Pancreas (tissue), 10 donors: ENCODE results near the gene FN1. TPM values are rescaled to one million over a fixed set of nuclear protein-coding genes. Genes with fewer than 3 reads are reported as not detected.

Experiments used
- ATAC-seq, 4 donors: fragments of 200-7000 bp; cut with Tn5 transposase; one replicate each; pipeline versions ENCODE4 v1.8.0 to v1.9.1; 2020; ENCODE audit warnings: mild to moderate bottlenecking in 4 of 4, moderate library complexity in 4 of 4
- DNase-seq, 6 donors: peaks; one replicate each; pipeline ENCODE4 v3.0.0-alpha.2; 2020
- FAIRE-seq: peaks from 2 replicates; lab custom pipeline; 2012; peaks lifted over from hg19 to GRCh38; lab: Jason Lieb, UNC
- H3K27ac ChIP-seq, 4 donors: fragments of 200-600 bp; sonication (generic); 1 replicate in 3 of 4; 2 replicates in 1 of 4; pipeline versions ENCODE4 v1.5.0 to v1.8.0; 2020
- H3K27me3 ChIP-seq, 4 donors: fragments of 200-600 bp; one replicate each; pipeline ENCODE4 v1.8.0; 2021
- H3K36me3 ChIP-seq, 3 donors: fragments of 200-600 bp; sonication (generic) in 1 of 3; one replicate each; pipeline versions ENCODE4 v1.5.0 to v1.8.0; 2020 to 2021
- H3K4me1 ChIP-seq, 3 donors: fragments of 200-600 bp; one replicate each; pipeline ENCODE4 v1.8.0; 2021
- H3K4me3 ChIP-seq, 4 donors: fragments of 200-600 bp; sonication (generic) in 2 of 4; one replicate each; pipeline versions ENCODE4 v1.5.0 to v1.8.0; 2020 to 2021
- H3K9me3 ChIP-seq, 4 donors: fragments of 200-600 bp; one replicate each; pipeline ENCODE4 v1.8.0; 2021
- CTCF ChIP-seq, 4 donors: fragments of 200-600 bp; sonication (generic) in 3 of 4; IDR thresholded peaks; one replicate each; pipeline versions ENCODE4 v1.5.0 to v1.8.0; 2021; ENCODE audit warnings: antibody characterized with exemption in 4 of 4
- WGBS, 2 donors: extraction: QIAGEN DNeasy Blood & Tissue Kit; methylation state at CpG; one replicate each; pipeline ENCODE4 v1.1.7; 2013; 5-methylcytosine and 5-hydroxymethylcytosine counted together
- intact Hi-C, 3 donors: fragments of 100-400 bp; cut with DNase I; formaldehyde crosslinking; loops; one replicate each; pipeline versions ENCODE4 v1.11.1 to v1.14.2; 2022
- polyA plus RNA-seq, 2 donors: library from polyadenylated mRNA; stranded (reverse); fragments of 200-250 nt; gene quantifications; one replicate each; pipeline ENCODE4 v1.2.3, GENCODE V29; 2013
- total RNA-seq, 6 donors: library from RNA; stranded (reverse); fragmentation: NEBNext Ultra II Directional in 4 of 6; extraction: Animal tissue kit (Norgen Biotek cat#: 25700) in 4 of 6; gene quantifications; one replicate each; pipeline versions ENCODE4 v1.2.1 to v1.2.4, GENCODE V29; 2021 to 2023
- donor health status: healthy with polysubstance abuse.
- donor health status: DM: no; HTN: no; CAD: no; lungs with moderate emphysema.
- donor health status: DM: no; HTN: no; CAD: no.
- donor health status: control.
- donor health status: control.
- donor health status: Bipolar disorder and iron deficiency.
- donor health status: DM: yes; HTN: yes; CAD: no.
- donor health status: DM: no; HTN: no; CAD: no.
- donor health status: DM: no; HTN: no; CAD: no.
- donor health status: DM: yes; HTN: yes; CAD: no.

Gene FN1
- total and polyA plus RNA-seq, 8 donors: 8.9 to 432 (median 18.6) TPM

- H3K27ac ChIP-seq: no peak overlapping the region
- TF ChIP-seq CTCF (IDR thresholded peaks at IDR 0.05): no peak
- H3K36me3 ChIP-seq: no peaks in the 10 kb centered on the region
- DNase-seq: no peak
- ATAC-seq: no peak
- no peaks in the 10 kb centered on the region for H3K9me3 ChIP-seq
- FAIRE-seq: no peak
- intact Hi-C loops: no loop called here
- H3K4me1 ChIP-seq: no peaks in the 10 kb centered on the region
- no peak overlapping the region for H3K4me3 ChIP-seq
- whole genome bisulfite sequencing, 2 donors: 87 to 89% methylated on average over 9 of the region's 9 CpGs
- no peaks in the 10 kb centered on the region for H3K27me3 ChIP-seq
Measured at GRCh38 chr2:215354771-215355695, 80.8 kb downstream of the FN1 start.

GRCh38 chr2:215352602-215353001 is 83.3 kb downstream of the FN1 start:
- H3K4me3 ChIP-seq: no peak overlapping the region
- no peaks in the 10 kb centered on the region for H3K9me3 ChIP-seq
- no peaks in the 10 kb centered on the region for H3K27me3 ChIP-seq
- ATAC-seq (no peak), DNase-seq (no peak), FAIRE-seq (no peak)
- intact Hi-C loops: no loop called here
- 47 to 63% methylated on average over 4 of the region's 4 CpGs for WGBS, 2 donors
- peaks cover 0 to 17% (median 0%) of the 10 kb centered on the region in 3 donors for H3K36me3 ChIP-seq
- no peak overlapping the region for H3K27ac ChIP-seq
- no peaks in the 10 kb centered on the region for H3K4me1 ChIP-seq
- TF ChIP-seq CTCF (IDR thresholded peaks at IDR 0.05): no peak

- Histone ChIP-seq H3K27me3 (no peaks in the 10 kb centered on the region), H3K4me3 (no peak overlapping the region), H3K27ac (no peak overlapping the region), H3K36me3 (peaks cover 0 to 51% (median 15%) of the 10 kb centered on the region in 3 donors), H3K4me1 (no peaks in the 10 kb centered on the region), H3K9me3 (no peaks in the 10 kb centered on the region)
- no peak for ATAC-seq
- TF ChIP-seq CTCF (IDR thresholded peaks at IDR 0.05): no peak
- intact Hi-C loops: no loop called here
- FAIRE-seq: no peak
- no peak for DNase-seq
Measured at GRCh38 chr2:215347878-215348277, 88.0 kb downstream of the FN1 start.

- 92 to 93% methylated on average over 7 of the region's 7 CpGs for WGBS, 2 donors
- H3K36me3 ChIP-seq: peaks cover 7 to 46% (median 11%) of the 10 kb centered on the region in 3 donors
- DNase-seq: no peak
- H3K4me3 ChIP-seq: no peak overlapping the region
- TF ChIP-seq CTCF (IDR thresholded peaks at IDR 0.05): no peak
- H3K4me1 ChIP-seq: no peaks in the 10 kb centered on the region
- H3K27ac ChIP-seq: no peak overlapping the region
- no peaks in the 10 kb centered on the region for H3K27me3 ChIP-seq
- FAIRE-seq: no peak
- no peaks in the 10 kb centered on the region for H3K9me3 ChIP-seq
- intact Hi-C loops: no loop called here
- no peak for ATAC-seq
Measured at GRCh38 chr2:215338883-215339679, 96.8 kb downstream of the FN1 start.
